NCI-H510A (cell line): ENCODE measurements around the gene AGTPBP1.

Experiments used
- DNase-seq: peaks from one replicate; lab custom pipeline; 2025; lab: John Stamatoyannopoulos, UW

The AGTPBP1 gene

DNA sequence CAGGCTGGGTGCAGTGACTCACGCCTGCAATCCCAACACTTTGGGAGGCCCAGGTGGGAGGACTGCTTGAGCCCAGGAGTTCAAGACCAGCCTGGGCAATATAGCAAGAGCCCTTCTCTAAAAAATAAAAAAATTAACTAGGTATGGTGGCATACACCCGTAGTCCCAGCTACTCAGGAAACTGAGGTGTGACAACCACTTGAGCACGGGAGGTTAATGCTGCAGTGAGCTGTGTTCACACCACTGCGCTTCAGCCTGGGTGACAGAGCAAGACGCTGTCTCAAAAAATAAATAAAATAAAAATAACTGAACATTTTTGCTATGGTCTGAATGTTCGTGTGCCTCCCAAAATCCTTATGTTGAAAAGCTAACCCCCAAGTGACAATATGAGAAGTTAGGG is 24.5 kb downstream of the AGTPBP1 start:
- no peak for DNase-seq

GRCh38 chr9:85716031-85716877 is 25.5 kb downstream of the AGTPBP1 start:
- DNase-seq = no peak

GRCh38 chr9:85715587-85715986 is 26.2 kb downstream of the AGTPBP1 start:
- DNase-seq = no peak

GRCh38 chr9:85713897-85714296 is 27.9 kb downstream of the AGTPBP1 start:
- DNase-seq = no peak

DNA sequence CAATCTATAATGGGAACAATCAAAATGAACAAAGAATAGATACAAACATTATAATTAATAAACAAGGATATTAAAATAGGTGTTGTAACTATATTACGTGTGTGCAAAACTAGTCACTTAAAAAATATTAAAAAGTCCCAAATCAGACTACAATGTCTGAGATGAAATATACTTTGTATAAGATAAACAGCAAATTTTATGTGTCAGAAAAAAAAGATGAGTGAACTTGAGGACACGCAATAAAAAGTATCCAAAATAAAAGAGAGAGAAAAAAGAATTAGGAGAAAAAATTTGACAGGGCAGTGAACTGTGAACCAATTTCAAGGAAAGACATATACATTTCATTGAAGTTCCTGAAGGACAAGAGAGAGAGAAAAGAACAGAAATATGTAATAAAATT is 37.0 kb downstream of the AGTPBP1 start:
- no peak for DNase-seq

GRCh38 chr9:85703398-85703797 is 38.4 kb downstream of the AGTPBP1 start:
- no peak for DNase-seq

DNA sequence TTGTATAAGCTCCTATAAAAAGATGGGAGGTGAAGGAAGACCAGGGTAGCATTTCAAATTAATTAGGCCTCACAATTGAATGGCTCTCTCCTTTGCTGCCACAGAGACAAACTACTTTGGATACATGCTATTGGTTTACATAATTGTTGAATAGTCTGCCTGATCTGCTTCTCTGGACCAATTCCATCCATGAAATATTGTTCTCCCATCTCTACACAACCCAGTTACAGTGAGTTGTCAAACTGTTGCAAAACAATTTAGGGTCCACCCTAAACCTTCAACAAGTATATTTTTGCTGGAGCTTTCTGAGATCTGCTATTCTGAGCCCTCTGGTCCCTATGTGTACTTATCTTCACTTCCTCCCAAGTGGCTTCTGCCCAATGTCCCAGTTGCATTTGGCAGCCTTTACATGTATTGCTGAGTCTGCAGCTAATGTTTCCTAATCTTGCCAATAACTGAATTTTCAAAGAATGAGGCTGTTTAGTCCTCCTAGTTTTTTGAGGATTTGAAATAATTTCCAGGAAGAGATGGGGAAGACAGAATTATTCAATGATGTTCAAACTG is 38.9 kb downstream of the AGTPBP1 start:
- no peak for DNase-seq

DNA sequence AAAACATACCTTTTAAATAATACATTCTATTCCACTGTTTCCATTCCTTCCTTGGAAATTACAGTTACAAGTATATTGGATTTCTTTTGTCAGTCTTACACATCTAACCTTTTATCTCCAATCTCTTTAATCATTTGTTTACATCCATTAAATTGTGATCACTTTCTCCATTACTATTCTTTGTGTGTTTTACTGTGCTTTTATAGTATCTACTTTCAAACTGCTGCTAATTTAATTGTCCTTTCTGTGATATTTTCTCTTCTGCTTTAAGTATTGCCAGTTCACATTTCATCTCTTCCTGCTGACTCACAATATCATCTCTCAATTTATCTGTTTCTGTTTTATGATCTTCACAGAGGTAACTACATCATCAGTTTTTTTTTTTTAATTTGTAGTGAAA is 39.6 kb downstream of the AGTPBP1 start:
- DNase-seq = no peak

- DNase-seq = no peak
Measured at GRCh38 chr9:85700330-85700729, 41.4 kb downstream of the AGTPBP1 start.

DNA sequence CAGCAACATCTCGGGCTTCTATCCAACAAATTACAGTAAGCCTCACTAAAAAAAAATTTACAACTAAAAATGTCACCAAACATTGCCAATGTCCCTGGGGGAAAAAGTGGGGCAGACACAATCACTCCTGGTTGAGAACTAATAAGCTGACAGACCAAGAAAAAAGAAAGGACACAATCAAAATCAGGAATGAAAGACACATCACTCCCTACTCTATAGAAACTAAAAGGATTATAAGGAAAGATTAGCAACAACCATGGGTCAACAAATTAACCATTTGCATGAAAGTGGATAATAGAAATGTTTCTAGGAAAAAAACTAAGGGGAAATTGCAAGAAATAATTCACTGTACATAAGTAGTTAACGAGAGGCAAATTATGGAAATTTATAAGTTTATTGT is 53.4 kb downstream of the AGTPBP1 start:
- DNase-seq = no peak

DNA sequence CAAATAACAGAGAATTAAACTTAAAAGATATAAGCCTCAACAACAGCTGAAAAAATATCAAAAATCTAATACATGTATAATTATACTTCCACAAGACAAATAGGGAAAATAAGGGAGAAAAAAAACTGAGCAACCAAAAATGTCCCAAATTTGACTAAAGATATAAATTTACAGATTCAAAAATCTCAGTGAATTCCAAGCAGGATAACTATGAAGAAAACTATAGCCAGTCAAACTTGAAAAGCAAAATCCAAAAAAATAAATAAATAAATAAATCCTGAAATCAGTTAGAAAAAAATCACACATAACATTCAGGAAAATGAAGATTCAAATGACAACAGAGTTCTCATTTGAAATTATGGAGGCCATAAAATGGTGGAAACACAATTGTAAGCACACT is 56.7 kb downstream of the AGTPBP1 start:
- DNase-seq = no peak

DNA sequence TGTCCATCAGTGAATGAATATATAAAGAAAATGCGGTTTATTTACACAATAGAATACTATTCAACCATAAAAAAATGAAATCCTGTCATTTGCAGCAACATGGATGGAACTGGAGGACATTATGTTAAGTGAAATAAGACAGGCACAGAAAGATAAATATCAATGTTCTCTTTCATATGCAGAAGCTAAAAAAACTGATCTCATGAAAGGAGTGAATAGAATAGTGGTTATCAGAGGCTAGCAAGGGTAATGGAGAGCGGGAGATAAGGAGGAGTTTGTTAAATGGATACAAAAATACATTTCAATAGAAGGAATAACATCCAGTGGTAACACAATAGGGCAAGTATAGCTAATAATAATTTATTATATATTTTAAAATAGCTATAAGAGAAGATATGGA is 65.0 kb downstream of the AGTPBP1 start:
- DNase-seq = no peak

DNA sequence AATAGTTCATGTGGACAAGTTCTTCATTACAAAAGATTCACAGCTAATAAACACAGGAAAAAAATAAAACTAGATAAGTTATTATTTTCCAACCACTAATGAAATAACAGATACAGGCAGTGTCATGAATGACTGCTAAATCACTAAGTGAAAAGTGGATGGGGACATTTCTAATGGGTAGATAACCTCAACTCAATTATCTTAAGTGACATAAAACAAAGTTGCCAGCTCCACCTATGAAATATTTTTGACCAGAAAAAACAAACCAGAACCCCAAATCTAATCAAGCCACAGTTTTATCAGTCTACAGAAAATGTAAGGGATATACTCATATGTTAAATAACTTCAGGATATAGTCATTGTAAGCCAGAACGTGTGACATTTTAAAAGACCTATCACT is 74.4 kb downstream of the AGTPBP1 start:
- no peak for DNase-seq

DNA sequence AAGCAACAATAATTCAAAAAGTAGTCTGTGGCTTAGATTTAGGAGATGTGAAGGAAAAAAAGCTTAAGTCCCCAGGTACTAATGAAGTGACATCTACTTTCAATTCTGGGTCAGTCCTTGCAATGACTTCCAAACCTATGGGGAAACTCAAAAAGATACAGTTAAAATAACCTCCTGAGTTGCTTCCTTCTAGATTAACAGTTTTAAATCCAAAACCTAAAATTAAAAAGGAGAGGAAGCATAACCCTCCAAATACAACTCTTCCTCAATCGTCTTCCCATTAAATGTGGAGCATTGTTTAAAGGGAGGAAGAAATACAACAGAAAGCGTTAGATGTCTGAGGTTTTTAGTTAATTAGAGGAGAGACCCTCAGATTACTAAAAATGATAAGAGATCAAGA is 75.7 kb downstream of the AGTPBP1 start:
- no peak for DNase-seq

- DNase-seq = no peak
Measured at GRCh38 chr9:85662573-85662972, 79.2 kb downstream of the AGTPBP1 start.

- DNase-seq = no peak
Measured at GRCh38 chr9:85658716-85659115, 83.0 kb downstream of the AGTPBP1 start.

DNA sequence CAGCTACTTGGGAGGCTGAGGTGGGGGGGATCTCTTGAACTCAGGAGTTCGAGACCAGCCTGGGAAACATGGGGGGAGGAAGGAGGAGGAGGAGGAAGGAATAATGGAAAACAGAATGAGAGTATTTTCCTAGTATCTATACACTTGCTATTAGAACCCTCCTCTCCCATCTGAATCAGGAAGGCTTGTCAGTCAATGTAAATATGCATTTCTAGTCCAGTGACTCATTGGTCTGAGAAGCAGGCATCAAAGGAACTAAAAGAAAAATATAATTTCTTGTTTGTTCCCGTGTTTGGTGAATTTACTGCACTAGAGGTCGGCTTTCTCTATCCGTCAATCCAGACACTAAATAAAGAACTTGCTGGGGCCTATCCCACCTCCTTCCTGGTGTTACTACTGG is 88.6 kb downstream of the AGTPBP1 start:
- DNase-seq = no peak

- no peak for DNase-seq
Measured at GRCh38 chr9:85647571-85647970, 94.2 kb downstream of the AGTPBP1 start.

DNA sequence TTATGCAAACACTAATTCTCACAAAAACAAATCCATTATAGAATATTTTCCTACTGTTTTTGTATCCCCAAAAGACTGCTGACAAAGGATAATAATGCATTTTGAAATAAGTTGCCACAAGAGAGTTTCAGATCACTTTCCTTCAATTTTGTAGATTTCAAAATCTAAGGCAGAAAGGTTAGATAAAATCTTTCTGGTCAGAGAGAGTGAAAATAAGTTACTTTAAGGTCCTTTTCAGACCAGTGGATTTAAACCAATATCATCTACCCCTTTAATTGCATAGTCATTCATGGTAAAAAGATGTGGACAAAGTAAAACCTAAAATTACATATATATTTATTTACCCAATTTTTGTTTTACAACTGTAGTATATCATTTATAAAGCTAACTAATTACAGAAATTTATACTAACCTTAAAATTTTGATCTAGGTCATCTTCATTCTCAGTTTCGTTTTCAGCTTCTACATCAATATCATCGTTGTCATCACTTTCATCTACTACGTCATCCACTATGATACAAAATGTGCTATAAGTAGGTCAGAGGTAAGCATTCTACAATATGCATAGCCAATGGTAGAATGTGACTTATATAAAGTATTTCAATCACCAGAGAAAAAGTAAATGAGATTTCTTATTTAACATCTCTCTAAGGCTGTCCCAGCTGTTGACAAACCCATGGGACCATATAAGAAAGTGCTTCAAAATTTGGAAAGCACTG is 95.7 kb downstream of the AGTPBP1 start:
- no peak for DNase-seq

DNA sequence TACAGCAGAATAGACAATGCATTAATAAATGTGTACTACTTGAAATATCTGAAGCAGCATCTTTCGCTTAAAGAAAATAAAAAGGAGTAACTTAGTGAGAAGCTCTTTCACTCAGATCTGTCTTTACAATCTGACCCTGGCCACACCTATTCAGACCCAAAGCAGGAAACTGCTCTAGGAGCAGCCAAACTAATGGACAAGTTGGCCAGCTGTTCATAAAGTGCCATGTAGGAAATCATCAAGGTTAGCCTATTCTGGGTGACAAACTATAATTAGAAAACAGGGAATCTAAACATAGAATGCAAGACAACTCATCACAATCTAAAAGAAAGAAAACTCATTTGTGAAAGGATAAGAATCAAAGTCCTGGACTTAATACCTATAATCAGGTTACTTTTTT is 101.3 kb downstream of the AGTPBP1 start:
- no peak for DNase-seq

DNA sequence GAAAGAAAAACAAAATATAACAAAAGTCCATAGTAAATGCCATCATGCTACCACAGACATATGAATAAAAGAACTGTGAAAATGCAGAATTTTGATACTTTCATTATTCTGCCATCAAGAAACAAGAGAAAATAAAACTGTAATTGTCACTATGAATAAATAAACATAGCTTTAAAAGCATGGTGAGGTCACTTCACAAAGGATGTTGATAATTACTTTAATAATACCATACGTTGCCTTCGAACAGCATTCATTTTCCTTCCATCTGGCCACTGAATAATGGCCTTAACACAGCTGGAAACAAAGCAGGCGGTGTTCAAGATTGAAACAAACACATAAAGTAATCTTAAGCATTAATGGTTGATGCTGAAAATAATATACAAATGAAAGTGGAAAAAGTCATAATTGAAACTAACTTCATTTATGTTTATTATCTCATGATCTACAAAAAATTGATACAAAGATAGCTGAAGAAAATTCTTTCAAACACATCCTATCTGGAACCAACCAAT is 102.0 kb downstream of the AGTPBP1 start:
- no peak for DNase-seq

DNA sequence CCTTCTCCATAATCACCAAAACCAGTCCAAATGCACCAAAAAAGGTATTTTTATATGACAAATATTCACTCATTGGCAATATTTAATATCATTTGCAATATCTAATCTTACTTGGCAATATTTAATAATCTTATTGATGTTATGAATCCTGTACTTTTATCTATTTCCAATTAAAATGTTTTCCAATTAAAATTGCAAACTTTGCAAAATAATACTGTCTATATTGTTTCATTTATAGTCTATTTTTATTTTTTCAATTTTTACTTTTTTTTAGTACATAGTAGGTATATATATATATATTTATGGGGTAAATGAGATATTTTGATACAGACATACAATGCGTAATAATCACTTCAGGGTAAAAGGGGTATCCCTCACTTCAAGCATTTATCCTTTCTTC is 109.9 kb downstream of the AGTPBP1 start:
- no peak for DNase-seq

DNA sequence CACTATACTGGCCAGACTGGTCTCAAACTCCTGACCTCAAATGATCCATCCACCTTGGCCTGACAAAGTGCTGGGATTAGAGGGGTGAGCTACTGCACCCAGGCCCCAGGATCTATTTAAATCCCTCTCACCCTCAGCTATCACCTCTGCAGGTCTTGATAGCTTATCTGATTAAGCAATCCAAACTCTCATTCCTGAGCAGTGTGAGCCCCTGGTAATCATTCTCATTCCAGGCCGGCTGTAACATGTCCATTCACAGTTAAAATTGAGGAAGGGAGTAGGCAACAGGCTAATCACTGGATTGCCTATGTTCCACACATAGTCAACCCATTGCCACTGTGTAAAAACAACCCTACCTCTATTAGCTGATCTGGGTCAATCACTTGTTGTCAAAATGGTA is 111.1 kb downstream of the AGTPBP1 start:
- no peak for DNase-seq
